A549 treated with AZD9567 at 1 μM for 4 hours (cell line): ENCODE measurements around the gene SIK1. TPM values are rescaled to one million over a fixed set of nuclear protein-coding genes. Genes with fewer than 3 reads are reported as not detected.

Experiments used
- total RNA-seq: library from RNA; stranded (reverse); fragments of 200-300 nt; extraction: Qiagen RNA extraction; gene quantifications from 5 replicates; pipeline ENCODE4 v1.2.3, GENCODE V29; 2022; ENCODE audit not compliant: insufficient read depth

The SIK1 gene
- 15.8 to 23.7 TPM (median 21.3 TPM) in 4 of 5 replicates, not detected in the other for total RNA-seq

GRCh38 chr21:43426404-43427241 is at the start of gene SIK1:
Gene SIK1, minus strand, starts transcription at chr21:43427131. Its CDS starts 953 bp downstream, at chr21:43426178.

Other genes starting within 250 kb of the SIK1 start
- gene HSF2BP, start 232.4 kb upstream of the SIK1 start, total RNA-seq = 1.3 to 3.7 TPM (median 1.7 TPM) in 5 replicates
- gene RRP1B, start 232.4 kb upstream of the SIK1 start, total RNA-seq = 37.6 to 45.1 TPM (median 39.6 TPM) in 5 replicates